HG02981 (cell line): ENCODE data around the gene ESRRA.

ENCODE experiments used
- ATAC-seq: cut with Tn5 transposase; IDR thresholded peaks from one replicate; pipeline ENCODE4 v1.9.1; 2021; ENCODE audit warnings: mild to moderate bottlenecking, moderate library complexity; ENCODE audit not compliant: unreplicated experiment

ESRRA gene

GRCh38 chr11:64305075-64305690 is at the start of gene ESRRA:
ESRRA (plus strand) TSS chr11:64305524; CDS start chr11:64307180, 1,656 bp downstream.
- peak; percentile 71 for ATAC-seq

GRCh38 chr11:64256300-64256699 is 49.0 kb upstream of the ESRRA start:
- ATAC-seq, result no peak

- no peak for ATAC-seq
Observed at GRCh38 chr11:64258356-64258755, 47.0 kb upstream of the ESRRA start.

GRCh38 chr11:64258946-64259532 is 46.3 kb upstream of the ESRRA start:
- no peak for ATAC-seq

GRCh38 chr11:64259533-64260067 is 45.7 kb upstream of the ESRRA start:
- ATAC-seq, result no peak

- no peak for ATAC-seq
Observed at GRCh38 chr11:64260147-64260708, 45.1 kb upstream of the ESRRA start.

GRCh38 chr11:64261556-64262080 is 43.7 kb upstream of the ESRRA start:
- no peak for ATAC-seq

GRCh38 chr11:64262271-64263002 is 42.9 kb upstream of the ESRRA start:
- no peak for ATAC-seq

GRCh38 chr11:64263021-64263946 is 42.0 kb upstream of the ESRRA start:
- no peak for ATAC-seq

GRCh38 chr11:64263947-64264317 is 41.4 kb upstream of the ESRRA start:
- no peak for ATAC-seq

GRCh38 chr11:64264371-64264852 is 40.9 kb upstream of the ESRRA start:
- ATAC-seq, result no peak

GRCh38 chr11:64265176-64266160 is 39.9 kb upstream of the ESRRA start:
- no peak for ATAC-seq

GRCh38 chr11:64266339-64266738 is 39.0 kb upstream of the ESRRA start:
- no peak for ATAC-seq

- ATAC-seq, result no peak
Observed at GRCh38 chr11:64267207-64267945, 37.9 kb upstream of the ESRRA start.

GRCh38 chr11:64268025-64268892 is 37.1 kb upstream of the ESRRA start:
- no peak for ATAC-seq

GRCh38 chr11:64268893-64269539 is 36.3 kb upstream of the ESRRA start:
- ATAC-seq, result peak; percentile 14
